ENCODE results near the gene NCKAP5.

DNA sequence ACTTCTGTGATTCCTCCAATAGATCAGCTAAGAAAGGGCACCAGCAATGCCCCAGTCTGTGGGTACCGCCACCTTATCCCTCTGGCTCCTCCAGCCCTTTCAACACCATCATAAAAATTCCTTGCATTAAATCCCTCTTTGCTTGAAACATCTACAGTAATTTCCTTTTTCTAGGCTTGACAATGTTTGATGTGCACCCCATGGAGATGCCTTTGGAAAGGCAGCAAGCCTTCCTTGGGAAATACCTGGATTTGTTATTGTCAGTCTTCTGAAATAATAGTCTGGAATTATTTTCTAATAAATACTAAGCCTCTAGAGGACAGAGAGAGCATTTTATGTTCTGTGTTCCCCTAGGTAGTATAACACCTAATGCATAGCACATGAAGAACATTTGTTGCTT, 46.1 kb downstream of the NCKAP5 start:
- TF ChIP-seq CTCF (IDR thresholded peaks at IDR 0.05; ENCODE audit: poor library complexity) (no peak), EZH2phosphoT487 (IDR thresholded peaks at IDR 0.05; ENCODE audit: low read depth, severe bottlenecking, unreplicated experiment) (no peak)
